Sciatic nerve (tissue), 2 donors: ENCODE results near the gene RAD51B. TPM values are rescaled to one million over a fixed set of nuclear protein-coding genes. Genes with fewer than 3 reads are reported as not detected.

Experiments used
- ATAC-seq: fragments of 200-7000 bp; cut with Tn5 transposase; one replicate; pipeline ENCODE4 v1.9.1; 2020; ENCODE audit warnings: mild to moderate bottlenecking, moderate library complexity
- DNase-seq: peaks from one replicate; pipeline ENCODE4 v3.0.0-alpha.2; 2020; ENCODE audit warnings: low spot score
- intact Hi-C: fragments of 100-400 bp; cut with DNase I; formaldehyde crosslinking; loops from one replicate; pipeline ENCODE4 v1.14.2; 2022
- total RNA-seq: library from RNA; stranded (reverse); fragmentation: NEBNext Ultra II Directional; extraction: Animal tissue kit (Norgen Biotek cat#: 25700); gene quantifications from one replicate; pipeline ENCODE4 v1.2.1, GENCODE V29; 2021
- donor health status: DM: no; HTN: no; CAD: no.
- donor health status: DM: no; HTN: no; CAD: no.

RAD51B gene
- total RNA-seq, 1 donor from 2014 or later: 30.4 TPM

GRCh38 chr14:68260121-68260520 lies 440.5 kb downstream of the RAD51B start:
- ATAC-seq (no peak), DNase-seq (no peak)
- intact Hi-C loops: no loop called here

- intact Hi-C loops: no loop called here
- DNase-seq (no peak), ATAC-seq (no peak)
Measured at GRCh38 chr14:68261092-68261842, 441.7 kb downstream of the RAD51B start.

GRCh38 chr14:68262567-68262966 lies 443.0 kb downstream of the RAD51B start:
- intact Hi-C loops: no loop called here
- DNase-seq (no peak), ATAC-seq (no peak)

- DNase-seq (no peak), ATAC-seq (no peak)
- intact Hi-C loops: no loop called here
Measured at GRCh38 chr14:68263563-68264259, 444.1 kb downstream of the RAD51B start.

- DNase-seq (no peak), ATAC-seq (no peak)
- intact Hi-C loops: no loop called here
Measured at GRCh38 chr14:68264260-68264569, 444.6 kb downstream of the RAD51B start.

- intact Hi-C loops: no loop called here
- DNase-seq (no peak), ATAC-seq (no peak)
Measured at GRCh38 chr14:68266998-68267397, 447.4 kb downstream of the RAD51B start.

GRCh38 chr14:68268197-68268596 lies 448.6 kb downstream of the RAD51B start:
- DNase-seq: no peak
- intact Hi-C loops: no loop called here
- peak; percentile 55 for ATAC-seq

- ATAC-seq: no peak
- intact Hi-C loops: no loop called here
Measured at GRCh38 chr14:68268719-68269118, 449.1 kb downstream of the RAD51B start.

GRCh38 chr14:68269136-68269927 lies 449.8 kb downstream of the RAD51B start:
- ATAC-seq: no peak
- DNase-seq: no peak
- intact Hi-C loops: no loop called here

More at GRCh38 chr14:68268719-68269118, 449.1 kb downstream of the RAD51B start:
- no peak for DNase-seq

GRCh38 chr14:68270342-68270741 lies 450.8 kb downstream of the RAD51B start:
- intact Hi-C loops: no loop called here
- DNase-seq: no peak
- ATAC-seq: peak; percentile 41

GRCh38 chr14:68271913-68272391 lies 452.4 kb downstream of the RAD51B start:
- ATAC-seq: peak; percentile 60
- intact Hi-C loops: no loop called here
- no peak for DNase-seq

GRCh38 chr14:68273413-68273812 lies 453.8 kb downstream of the RAD51B start:
- intact Hi-C loops: no loop called here
- DNase-seq (no peak), ATAC-seq (no peak)

- intact Hi-C loops: no loop called here
- DNase-seq: no peak
- no peak for ATAC-seq
Measured at GRCh38 chr14:68274725-68275124, 455.1 kb downstream of the RAD51B start.

GRCh38 chr14:68278576-68279436 lies 459.2 kb downstream of the RAD51B start:
- ATAC-seq: peak; percentile 48
- no peak for DNase-seq
- intact Hi-C loops: no loop called here

GRCh38 chr14:68279437-68279720 lies 459.8 kb downstream of the RAD51B start:
- intact Hi-C loops: no loop called here
- no peak for ATAC-seq
- no peak for DNase-seq

GRCh38 chr14:68279777-68280233 lies 460.2 kb downstream of the RAD51B start:
- intact Hi-C loops: no loop called here
- DNase-seq (no peak), ATAC-seq (no peak)

- ATAC-seq (no peak), DNase-seq (no peak)
- intact Hi-C loops: no loop called here
Measured at GRCh38 chr14:68281497-68281896, 461.9 kb downstream of the RAD51B start.

- ATAC-seq (no peak), DNase-seq (no peak)
- intact Hi-C loops: no loop called here
Measured at GRCh38 chr14:68282479-68283377, 463.1 kb downstream of the RAD51B start.
